NCI-H2196 treated with DMSO at 0.1 percent for 48 hours (cell line): ENCODE results near the gene NPLOC4.

ENCODE experiments used
- DNase-seq: peaks from one replicate; lab custom pipeline; 2025; ENCODE audit not compliant: unreplicated experiment; lab: John Stamatoyannopoulos, UW

The NPLOC4 gene

DNA sequence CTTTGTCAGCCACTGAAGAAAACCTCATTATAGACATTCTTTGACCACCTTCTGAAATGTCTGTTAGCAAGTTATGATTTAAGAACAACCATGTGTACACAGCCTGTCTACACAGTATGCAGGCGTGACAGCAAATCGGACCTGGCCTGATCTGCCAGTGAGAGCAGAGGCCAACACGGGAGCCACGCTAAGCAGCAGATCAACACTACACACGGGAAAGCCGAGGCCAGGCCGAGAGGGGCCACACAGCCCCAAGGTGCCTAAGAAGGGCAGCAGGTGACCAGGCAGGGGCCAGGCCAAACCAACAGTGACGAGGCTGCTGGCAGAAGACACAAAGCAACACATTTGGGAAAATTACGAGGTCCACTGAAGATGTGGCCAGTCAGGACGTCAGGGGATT, 68.5 kb downstream of the NPLOC4 start:
- DNase-seq = no peak

DNA sequence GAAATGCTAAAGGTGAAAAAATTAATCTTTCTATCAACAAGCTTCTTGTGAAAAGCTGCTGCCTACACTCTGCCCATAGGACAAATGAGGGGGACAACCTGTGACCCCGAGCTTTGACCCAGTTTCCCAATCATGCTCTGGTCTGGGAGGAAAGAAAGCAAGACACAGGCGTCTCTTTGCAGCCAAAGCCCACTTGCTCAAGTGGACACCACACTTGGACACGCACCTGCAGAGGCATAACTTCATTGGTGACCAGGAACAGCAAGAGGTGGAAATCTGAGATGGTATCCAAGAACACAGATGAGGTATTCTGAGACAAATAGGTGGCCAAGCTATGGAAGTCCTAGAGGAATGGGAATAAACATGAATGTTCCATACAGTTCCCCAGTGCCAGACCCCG, 69.7 kb downstream of the NPLOC4 start:
- no peak for DNase-seq

DNA sequence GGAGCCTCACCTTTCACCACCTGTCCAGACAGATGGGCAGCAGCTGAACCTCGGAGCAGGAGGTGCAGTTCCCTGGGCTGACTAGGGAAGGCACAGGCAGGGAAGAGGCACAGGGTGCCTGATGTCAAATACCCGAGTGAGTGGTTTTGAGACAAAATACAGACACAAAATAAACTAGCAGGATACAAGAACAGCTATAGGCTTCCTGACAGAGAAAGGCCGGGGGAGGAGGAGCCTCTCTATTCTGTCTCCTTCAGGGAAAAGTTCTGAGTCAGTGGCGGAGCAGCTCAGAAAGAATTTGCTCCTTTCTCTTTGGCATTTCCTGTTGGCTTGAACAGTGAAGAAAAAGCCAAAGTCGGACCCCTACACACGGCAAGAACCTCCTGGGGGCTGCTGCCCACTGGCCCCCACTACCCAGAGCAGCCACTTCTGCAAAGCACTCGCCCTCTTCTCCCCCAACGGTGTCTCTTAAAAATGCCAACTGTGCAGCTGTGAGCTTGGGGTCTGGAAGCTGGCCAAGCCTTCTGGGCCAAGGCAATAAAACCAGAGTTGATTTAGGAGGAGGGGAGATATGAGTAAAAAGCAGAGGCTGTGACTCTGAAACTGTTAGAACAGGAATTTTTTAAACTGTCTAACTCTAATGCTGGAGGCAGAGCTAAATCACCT, 70.3 kb downstream of the NPLOC4 start:
- DNase-seq = peak; percentile 92

DNA sequence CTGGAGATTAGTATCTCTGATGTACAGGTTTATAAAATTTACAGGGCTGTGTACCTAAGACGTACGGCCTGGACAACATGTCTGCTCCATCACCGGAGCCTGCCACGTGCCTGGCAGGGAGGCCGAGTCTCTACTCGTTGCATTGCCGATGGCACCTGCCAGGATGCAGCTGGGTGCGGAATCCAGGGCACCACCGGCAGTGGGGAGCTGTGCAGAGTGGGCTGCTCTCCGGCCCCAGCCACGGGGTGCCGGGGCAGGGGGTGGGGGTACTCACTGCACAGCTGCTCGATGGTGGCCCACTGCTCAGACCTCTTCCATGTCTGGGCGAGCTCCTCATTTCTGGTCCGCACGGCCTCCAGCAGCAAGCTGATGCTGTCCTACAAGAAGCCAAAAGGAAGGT, 71.7 kb downstream of the NPLOC4 start:
- DNase-seq = no peak

DNA sequence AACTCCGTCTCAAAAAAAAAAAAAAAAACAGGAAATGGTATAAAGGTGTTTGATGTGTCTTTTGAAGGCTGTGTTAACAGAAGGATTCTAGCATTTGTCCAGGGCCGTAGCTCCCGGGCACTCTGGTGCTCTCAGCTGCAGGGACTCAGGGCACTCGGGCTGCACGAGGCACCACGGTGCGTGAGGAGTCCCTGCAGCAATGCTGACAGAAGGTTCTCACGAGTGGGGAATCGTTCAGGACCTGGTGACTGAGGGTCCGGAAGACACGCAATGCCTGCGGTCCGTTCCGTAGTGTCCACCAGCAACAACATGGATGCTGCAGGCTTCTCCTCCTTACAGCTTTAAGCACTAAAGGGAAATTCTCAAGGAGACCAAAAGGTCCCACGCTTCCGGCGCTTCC, 72.1 kb downstream of the NPLOC4 start:
- no peak for DNase-seq

DNA sequence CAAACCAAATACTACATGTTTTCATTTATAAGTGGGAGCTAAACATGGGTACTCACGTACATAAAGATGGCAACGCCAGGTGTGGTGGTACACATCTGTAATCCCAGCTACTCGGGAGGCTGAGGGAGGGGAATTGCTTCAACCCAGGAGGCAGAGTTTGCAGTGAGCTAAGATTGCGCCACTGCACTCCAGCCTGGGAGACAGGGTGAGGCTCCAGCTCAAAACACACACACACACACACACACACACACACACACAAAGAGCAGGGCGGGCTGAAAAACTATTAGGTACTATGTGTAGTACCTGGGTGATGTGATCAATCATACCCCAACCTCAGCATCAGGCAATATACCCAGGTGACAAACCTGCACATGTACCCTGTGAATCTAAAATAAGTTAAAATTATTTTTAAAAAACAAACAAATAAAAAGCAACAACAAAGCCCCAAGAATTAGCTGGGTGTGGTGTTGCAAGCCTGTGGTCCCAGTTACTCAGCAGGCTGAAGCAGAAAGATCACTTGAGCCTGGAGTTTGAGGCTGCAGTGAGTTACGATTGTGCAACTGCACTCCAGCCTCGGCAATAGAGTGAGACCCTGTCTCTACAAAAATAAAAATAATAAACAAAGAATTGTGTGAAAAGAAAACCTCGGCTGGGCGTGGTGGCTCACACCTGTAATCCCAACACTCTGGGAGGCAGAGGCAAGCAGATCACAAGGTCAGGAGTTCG, 72.9 kb downstream of the NPLOC4 start:
- DNase-seq = no peak

DNA sequence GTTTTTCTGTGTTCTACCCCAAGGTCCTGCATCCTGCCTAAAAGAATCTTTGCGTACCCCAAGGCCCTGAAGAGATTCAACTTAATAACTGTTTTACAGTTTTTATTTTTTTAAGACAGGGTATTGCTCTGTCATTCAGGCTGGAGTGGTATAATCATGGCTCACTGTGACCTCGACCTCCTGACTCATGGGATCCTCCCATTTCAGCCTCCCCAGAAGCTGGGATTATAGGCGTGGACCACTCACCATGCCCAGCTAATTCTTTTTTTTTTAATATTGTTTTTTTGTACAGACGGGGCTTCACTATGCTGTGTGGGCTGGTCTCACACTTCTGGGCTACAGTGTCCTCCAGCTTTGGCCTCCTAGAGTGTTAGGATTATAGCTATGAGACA, 75.4 kb downstream of the NPLOC4 start:
- no peak for DNase-seq

DNA sequence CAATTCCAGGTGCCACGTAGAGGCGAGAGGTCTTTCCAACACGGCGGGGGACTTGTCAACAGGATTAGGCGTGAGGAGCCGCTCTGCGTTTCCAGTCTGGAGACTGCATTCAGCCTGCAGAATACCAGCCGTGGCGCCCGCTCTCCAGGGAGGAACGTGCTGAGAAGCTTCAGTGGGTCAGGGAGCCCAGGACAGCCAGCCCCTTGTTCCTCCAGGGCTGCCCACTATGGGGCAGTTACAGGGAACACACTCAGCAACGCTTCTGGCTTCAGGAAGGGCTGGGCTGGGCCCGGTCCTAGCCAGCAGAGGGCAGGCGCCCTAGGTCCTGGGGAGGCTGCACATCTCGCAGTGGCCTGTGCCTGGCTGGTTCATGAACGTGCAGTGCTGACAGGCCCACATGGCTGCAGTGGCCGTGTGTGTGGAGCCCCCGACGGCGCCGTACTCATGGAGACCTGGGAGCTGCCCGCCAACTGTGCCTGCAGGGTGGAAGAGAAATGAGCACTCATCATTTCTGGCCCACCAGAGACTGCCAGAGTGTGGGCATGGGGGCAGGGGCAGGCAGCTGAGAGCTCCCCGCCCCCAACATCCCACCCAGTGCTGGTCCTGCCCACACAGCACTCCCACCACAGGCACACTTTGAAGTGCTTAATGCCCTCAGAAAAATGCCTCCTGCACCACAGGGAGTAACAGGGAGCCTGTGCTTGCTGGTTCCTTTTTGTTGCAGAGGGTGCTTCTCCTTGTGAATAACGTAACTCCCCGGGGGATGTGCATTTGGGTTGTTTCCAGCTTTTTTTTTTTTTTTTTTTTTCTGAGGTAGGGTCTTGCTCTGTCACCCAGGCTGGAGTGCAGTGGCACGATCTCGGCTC, 77.7 kb downstream of the NPLOC4 start:
- DNase-seq = no peak

DNA sequence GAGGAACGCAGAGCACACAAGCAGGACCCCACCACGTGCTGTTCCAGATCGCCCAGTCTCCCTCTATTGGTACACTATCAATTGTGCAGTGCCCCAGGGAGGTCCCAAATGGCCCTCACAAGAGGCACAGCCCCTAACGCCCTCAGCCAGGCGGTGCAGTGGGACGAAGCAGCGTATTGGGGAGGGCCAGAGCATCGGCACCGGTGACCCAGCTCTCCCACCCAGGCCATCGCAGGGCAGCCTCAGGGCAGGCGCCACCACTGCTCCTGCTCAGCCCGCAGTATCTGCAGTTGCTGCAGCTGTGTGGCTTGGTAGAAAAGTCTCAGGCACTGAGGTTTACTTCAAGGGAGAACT, 78.8 kb downstream of the NPLOC4 start:
- DNase-seq = no peak

DNA sequence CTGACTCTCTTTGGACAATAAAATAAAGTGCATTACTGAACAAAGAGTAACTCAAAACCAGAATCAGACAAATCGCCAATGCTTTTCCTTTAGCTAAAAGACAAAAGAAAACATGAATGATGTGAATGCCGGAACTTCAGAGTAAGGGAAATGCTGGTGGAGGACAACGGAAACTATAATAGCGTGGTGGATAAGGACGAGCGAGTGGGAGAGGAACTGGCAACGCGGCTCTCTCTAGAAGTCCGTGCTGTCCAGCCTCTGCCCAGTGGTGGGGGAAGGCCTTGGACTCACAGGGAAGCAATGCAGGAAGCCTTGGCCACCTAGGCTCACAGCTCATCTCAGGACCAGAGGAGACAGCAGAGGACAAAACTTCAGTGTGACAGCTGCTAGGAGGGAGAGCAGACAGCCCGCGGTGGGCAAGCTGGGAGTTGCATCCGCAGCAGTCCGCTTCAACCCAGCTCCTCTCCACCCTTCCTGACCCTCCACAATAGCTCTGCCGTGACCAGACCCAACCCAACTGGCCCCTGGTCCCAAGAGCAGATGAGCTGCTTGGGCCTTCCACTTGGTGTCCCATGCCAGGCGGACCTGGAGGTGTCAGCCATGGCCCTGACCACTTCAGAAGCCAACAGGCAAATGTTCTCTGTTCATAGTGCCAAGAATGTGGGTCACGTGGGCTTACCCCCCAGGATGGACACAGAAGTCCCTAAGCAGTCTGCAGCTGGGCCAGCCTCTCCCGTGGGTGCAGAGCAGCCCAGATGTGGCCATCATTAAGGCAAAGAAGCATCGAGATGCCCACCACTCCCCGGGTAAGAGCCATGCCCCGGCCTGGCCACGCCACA, 79.4 kb downstream of the NPLOC4 start:
- DNase-seq = no peak

DNA sequence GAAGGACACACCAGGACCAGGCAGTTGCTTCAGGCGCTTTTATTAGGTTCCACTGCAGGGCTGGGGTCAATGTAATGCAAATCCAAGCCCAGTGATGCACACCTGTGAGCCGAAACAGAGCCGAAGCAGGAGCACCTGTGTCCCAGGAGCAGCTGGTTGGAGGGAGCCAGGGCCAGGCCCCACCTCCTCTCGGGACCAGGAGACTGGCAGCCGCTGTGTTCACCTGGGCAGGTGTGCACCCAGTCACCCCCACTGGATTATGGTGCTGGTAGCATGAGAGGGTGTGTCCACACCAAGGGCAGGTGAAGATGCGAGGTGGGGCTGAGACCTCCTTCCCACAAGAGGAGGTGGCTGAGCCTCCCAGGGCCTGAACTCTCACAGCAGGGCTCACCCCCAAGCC, 80.0 kb downstream of the NPLOC4 start:
- DNase-seq = peak; percentile 29

DNA sequence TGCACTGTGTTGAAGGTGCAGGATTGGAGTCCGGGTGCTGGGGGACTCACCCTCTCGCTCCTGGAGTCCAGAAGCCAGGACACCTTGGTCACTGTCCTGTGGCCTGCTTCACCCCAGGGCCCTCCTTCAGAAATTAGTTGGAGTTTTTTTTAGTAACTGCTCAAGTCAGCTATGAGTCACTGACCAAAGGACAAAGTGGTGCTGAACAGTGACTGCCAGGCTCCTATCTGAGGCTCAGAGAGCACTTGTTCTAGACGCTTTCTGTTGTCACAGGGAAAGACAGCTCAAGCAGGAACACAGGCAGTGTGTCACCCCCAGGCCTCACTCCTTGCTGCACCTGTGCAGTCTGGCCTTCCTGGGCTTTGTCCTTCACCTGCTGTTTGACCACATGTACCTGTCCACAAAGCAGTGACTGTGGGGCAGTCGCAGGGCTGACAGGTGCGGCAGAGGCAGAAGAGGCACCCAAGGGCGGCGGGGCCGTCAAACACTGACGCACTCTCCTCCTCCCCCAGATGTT, 80.7 kb downstream of the NPLOC4 start:
- DNase-seq = peak; percentile 24

DNA sequence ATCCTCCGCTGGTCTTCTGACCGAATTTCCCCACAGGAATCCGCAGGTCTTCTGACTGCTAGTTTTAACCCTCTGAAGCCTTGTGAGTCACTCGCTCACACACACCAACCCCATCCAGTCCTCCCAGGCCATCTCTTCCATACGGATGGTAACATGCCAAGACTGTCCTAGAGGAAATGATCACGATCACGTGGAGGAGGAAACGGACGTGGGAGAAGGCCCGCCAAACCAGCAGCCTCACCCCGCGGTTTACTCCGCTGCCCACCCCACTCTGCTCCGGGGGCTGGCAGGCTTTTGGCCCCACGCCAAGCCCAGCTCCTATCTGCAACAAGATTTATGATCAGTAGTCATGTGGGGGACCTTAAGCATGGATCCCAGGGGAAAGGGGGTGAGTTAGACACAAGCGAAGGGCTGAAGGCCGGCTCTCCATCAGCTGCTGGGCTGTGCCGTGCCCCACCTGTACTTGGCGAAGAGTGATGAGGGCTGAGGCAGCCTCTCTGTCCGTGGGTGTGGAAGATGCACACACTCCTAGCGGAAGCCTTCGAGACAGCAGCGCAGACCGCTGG, 83.2 kb downstream of the NPLOC4 start:
- peak; percentile 80 for DNase-seq

DNA sequence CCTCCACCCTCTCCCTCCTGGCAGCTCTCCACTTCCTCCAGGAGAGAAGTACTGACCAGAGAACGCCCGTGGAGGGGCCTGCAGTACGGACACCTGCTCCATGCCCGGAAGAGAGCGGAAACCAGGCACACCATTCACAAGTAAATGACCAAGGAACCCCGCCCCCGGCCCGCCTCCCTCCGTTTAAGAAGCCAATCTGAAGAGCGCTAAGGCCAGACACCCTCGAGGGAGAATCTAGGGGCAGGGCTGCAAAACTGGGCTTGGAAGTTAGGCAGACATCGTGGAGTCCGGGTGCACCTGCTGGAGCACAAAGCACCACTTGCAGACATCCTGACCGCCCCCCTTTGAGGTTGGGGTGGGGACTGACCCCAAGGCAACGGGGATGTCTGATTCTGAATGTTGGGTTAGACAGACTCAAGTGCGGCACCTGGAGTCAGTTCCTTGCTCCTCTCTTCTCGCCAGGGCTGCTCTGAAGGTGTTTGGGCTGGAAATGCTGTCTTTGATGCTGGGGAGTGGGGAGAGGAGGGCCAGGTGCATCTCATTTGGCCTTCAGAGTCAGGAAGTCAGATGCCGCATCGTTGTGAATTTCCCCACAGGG, 83.8 kb downstream of the NPLOC4 start:
- DNase-seq = peak; percentile 98

DNA sequence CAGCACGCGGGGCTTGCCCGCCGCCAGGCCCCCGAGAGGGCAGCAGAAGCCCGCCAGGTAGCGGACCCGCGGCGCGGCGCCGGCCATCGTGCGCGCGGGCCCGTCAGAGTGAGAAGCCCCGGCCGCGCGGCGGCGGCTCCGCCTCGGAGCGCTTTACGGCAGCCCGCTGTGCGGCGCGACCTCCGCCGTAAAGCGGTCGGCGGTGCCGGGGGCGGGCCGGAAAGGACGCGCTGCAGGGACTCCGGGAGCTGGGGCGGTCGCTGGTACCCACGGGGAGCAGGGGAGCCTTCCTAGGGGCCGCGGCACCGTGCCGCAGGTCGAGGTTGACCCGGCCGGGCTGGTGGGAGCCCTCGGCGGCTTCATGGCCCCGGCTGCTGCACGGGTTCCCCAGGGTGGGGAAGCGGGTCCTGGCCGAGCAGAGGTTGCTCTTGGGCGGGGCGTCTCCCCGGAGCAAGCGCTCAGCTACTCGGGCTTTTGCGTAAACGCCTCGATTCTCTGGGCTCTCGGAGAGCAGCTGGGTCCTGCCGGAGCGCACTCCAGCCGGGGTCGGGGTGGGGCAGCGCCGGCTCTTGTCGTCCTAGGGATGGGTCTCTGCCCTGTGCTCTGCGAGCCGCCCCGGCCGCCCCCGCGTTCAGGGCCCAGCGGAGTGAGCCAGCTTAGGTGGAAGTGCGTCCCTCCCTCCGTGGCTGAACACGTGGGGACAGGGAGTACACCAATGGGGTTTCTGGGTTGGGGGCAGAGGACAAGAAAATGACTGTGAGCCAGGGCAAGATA, 84.5 kb downstream of the NPLOC4 start, which contains the start of gene FAAP100:
Gene FAAP100, minus strand, starts transcription at position 110 of the 774 bp plus-strand sequence. Its CDS starts 23 bp downstream, at position 87.
- DNase-seq = peak; percentile 83

DNA sequence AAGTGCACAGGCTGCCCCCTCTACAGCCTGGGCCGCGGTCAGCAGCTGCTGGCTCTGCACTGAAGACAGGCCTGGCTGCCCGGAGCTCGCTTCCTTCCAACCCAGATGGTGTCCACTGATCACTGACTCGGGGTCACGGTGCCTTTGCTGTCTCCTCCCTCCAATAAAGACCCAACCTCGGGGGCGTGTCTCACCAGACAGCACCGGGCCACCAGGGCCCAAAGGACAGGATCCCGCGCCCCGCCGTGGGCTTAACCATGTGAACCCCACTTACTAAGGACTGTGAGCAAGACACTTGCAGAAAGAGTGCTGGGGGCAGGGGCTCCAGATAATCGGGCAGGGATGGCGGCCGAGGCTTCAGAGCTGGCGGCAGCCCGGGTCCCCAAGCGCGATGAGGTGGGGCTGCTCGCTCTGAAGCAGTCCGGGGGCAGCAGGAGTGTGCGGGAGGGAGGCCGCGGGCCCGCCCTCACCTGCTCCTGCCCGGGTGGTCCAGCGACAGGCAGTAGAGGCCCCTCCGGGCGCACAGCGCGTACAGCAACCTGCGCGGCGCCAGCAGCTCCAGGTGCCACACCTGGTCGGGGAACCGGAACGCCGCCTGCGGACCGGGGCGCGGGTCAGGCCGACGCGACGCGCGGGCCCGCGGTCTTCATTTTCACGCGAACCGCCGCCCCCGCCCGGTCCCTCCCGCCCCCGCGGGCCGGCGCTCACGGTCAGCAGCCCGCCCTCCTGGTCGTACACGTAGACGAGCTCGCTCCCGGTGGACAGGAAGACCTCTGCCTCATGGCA, 85.3 kb downstream of the NPLOC4 start:
- no peak for DNase-seq

DNA sequence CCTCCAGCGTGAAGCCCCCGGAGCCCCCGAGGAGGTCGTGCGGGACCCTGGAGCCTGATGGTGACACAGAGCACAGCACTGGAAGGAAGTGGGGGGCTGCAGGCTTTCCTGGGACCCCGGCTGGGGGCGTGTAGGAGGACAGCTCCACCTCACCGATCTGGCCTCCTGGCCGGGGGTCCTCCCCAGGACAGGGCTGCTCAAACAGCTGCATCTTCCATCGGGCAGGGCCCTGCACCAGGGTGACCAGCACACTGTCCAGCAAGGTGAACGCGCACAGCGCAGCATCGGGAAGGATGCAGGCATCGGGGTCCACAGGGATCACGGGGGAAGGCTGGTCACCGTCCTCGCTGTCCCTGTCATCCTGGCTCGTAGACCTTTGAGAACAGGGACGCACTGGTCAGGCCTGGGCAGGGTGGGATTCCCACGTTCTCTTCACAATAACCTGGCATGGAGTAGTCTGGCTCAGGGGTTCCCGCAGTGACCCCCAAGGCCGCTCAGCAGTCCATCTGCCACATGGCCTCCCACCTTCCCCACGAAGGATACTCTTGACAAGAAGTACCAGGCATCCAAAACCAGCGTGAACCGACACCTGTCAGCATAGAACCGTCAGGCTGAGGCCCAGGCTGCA, 86.0 kb downstream of the NPLOC4 start:
- no peak for DNase-seq

DNA sequence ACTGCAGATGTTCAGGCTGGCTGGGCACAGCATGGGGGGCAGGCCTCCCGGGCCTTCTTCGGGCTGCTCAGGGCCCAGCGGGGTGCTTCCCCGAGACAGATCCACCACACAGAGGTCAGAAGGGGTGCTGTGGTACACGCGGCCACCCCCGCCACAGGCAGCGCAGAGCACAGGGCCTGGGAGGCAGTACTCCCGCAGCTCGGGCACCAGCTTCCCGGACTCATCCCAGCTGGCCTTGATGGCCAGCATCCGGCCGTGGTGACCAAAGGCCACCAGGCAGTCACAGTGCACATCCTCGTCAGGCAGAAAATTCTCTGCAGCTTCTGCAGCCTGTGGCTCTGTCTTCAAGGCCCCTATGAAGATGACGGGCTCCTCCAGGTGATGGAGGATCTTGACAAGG, 86.6 kb downstream of the NPLOC4 start:
- no peak for DNase-seq
